HCT116 (cell line): ENCODE data around the gene FAM174A. TPM values are rescaled to one million over a fixed set of nuclear protein-coding genes. Genes with fewer than 3 reads are reported as not detected.

Experiments used
- ATAC-seq: fragments of 200-7000 bp; cut with Tn5 transposase; 2 replicates; pipeline ENCODE4 v1.9.1; 2020; ENCODE audit warnings: mild to moderate bottlenecking, moderate library complexity
- BruUV-seq: library from RNA; stranded (reverse); fragments of 400-500 nt; replicated peaks from 2 replicates; lab custom pipeline; 2021; lab: Mats Ljungman, UMichigan
- CTCF ChIA-PET: fragments of 300-600 bp; sonication (Branson Sonifier 250); formaldehyde crosslinking; loops from one replicate; lab custom pipeline; 2021; ENCODE audit warnings: antibody characterized with exemption; lab: Charles Lee
- POLR2A ChIA-PET: fragments of 300-600, 350-600 bp; sonication (Branson Sonifier 250); formaldehyde crosslinking; loops from one replicate; lab custom pipeline; 2021; ENCODE audit warnings: antibody characterized with exemption; lab: Charles Lee
- RAD21 ChIA-PET, 2 experiments: fragments of 300-600 bp; sonication (Branson Sonifier 250); formaldehyde crosslinking; loops; one replicate each; lab custom pipeline; 2023; ENCODE audit warnings: low total read pairs in 2 of 2; ENCODE audit not compliant: uncharacterized antibody in 2 of 2, unreplicated experiment in 2 of 2, low non-redundant PET in 1 of 2; lab: Charles Lee
- DNase-seq: peaks from one replicate; pipeline ENCODE4 v3.0.0-alpha.2; 2010; ENCODE audit warnings: low read depth, low spot score
- H2AFZ ChIP-seq: fragments of 200-600 bp; shearing (Covaris generic), sonication (generic); 2 replicates; pipeline ENCODE4 v1.6.1; 2017; ENCODE audit warnings: low read depth, mixed run types, mixed read lengths, antibody characterized with exemption, low read length; ENCODE audit not compliant: poor library complexity, severe bottlenecking
- H3K27ac ChIP-seq: 2 replicates; pipeline ENCODE4 v1.5.1; 2012; ENCODE audit warnings: low read depth, low read length
- H3K27me3 ChIP-seq: fragments of 200-600 bp; sonication (generic); 2 replicates; pipeline ENCODE4 v1.6.1; 2016; ENCODE audit warnings: mixed run types, low read length, mixed read lengths; ENCODE audit not compliant: insufficient read depth
- H3K36me3 ChIP-seq, 2 experiments: fragments of 200-500 bp in 1 of 2; fragments of 200-600 bp in 1 of 2; sonication (Bioruptor generic) in 1 of 2; sonication (generic) in 1 of 2; 2 replicates each; pipeline versions ENCODE4 v1.5.1 to v1.6.1; 2014 to 2016; ENCODE audit warnings: low read length in 2 of 2, inconsistent platforms in 1 of 2, mixed read lengths in 1 of 2, mixed run types in 1 of 2; ENCODE audit not compliant: insufficient read depth in 2 of 2, control insufficient read depth in 1 of 2
- H3K4me1 ChIP-seq, 2 experiments: fragments of 200-600 bp in 1 of 2; sonication (generic) in 1 of 2; 2 replicates each; pipeline versions ENCODE4 v1.5.1 to v1.6.1; 2012 to 2017; ENCODE audit warnings: low read length in 2 of 2, inconsistent platforms in 1 of 2, mild to moderate bottlenecking in 1 of 2, mixed read lengths in 1 of 2, mixed run types in 1 of 2, moderate library complexity in 1 of 2; ENCODE audit not compliant: insufficient read depth in 2 of 2, control insufficient read depth in 1 of 2
- H3K4me2 ChIP-seq: fragments of 200-600 bp; sonication (generic); 2 replicates; pipeline ENCODE4 v1.6.1; 2017; ENCODE audit warnings: mixed run types, low read length, mixed read lengths
- H3K4me3 ChIP-seq, 2 experiments: fragments of 200-600 bp in 1 of 2; sonication (generic) in 1 of 2; replicated peaks in 1 of 2; 2 replicates each; pipeline ENCODE4 v1.5.1; 2011 to 2016; ENCODE audit warnings: low read length in 2 of 2, control low read depth in 1 of 2, low read depth in 1 of 2, mild to moderate bottlenecking in 1 of 2, mixed read lengths in 1 of 2, mixed run types in 1 of 2
- H3K79me2 ChIP-seq: fragments of 200-600 bp; sonication (generic); 2 replicates; pipeline ENCODE4 v1.6.1; 2017; ENCODE audit warnings: mild to moderate bottlenecking, mixed run types, low read length, moderate library complexity, mixed read lengths; ENCODE audit not compliant: insufficient read depth
- H3K9ac ChIP-seq: fragments of 200-600 bp; sonication (generic); 2 replicates; pipeline ENCODE4 v1.6.1; 2016; ENCODE audit warnings: low read length, mixed read lengths
- H3K9me2 ChIP-seq: fragments of 200-600 bp; sonication (generic), shearing (Covaris generic); 2 replicates; pipeline ENCODE4 v1.6.1; 2017; ENCODE audit warnings: mixed run types, mild to moderate bottlenecking, moderate library complexity; ENCODE audit not compliant: insufficient read depth
- H3K9me3 ChIP-seq, 2 experiments: fragments of 200-500 bp in 1 of 2; fragments of 200-600 bp in 1 of 2; sonication (Bioruptor generic) in 1 of 2; sonication (generic) in 1 of 2; 2 replicates each; pipeline ENCODE4 v1.6.1; 2014 to 2017; ENCODE audit warnings: low read length in 2 of 2, mixed read lengths in 2 of 2, inconsistent platforms in 1 of 2, low read depth in 1 of 2, mild to moderate bottlenecking in 1 of 2, mixed run types in 1 of 2, moderate library complexity in 1 of 2; ENCODE audit not compliant: control insufficient read depth in 1 of 2, insufficient read depth in 1 of 2
- H4K20me1 ChIP-seq: fragments of 200-600 bp; sonication (generic), shearing (Covaris generic); 2 replicates; pipeline ENCODE4 v1.6.1; 2017; ENCODE audit warnings: mixed run types, mild to moderate bottlenecking, moderate library complexity; ENCODE audit not compliant: insufficient read depth
- ATF3 ChIP-seq: IDR thresholded peaks from 2 replicates; pipeline ENCODE4 v1.6.1; 2012
- CBX3 ChIP-seq: IDR thresholded peaks from 2 replicates; pipeline ENCODE4 v1.6.1; 2012; ENCODE audit warnings: low read depth
- CTCF ChIP-seq, 3 experiments: fragments of 200-600 bp in 1 of 3; sonication (generic) in 1 of 3; IDR thresholded peaks in 2 of 3; conservative IDR thresholded peaks in 1 of 3; 2 replicates each; pipeline ENCODE4 v1.5.1; 2012 to 2017; ENCODE audit warnings: low read depth in 2 of 3, low read length in 2 of 3, antibody characterized with exemption in 1 of 3, borderline replicate concordance in 1 of 3, control low read depth in 1 of 3, mild to moderate bottlenecking in 1 of 3, mixed read lengths in 1 of 3, mixed run types in 1 of 3, moderate library complexity in 1 of 3; ENCODE audit not compliant: insufficient read depth in 1 of 3
- EGR1 ChIP-seq: IDR thresholded peaks from 2 replicates; pipeline ENCODE4 v1.6.1; 2012; ENCODE audit warnings: low read depth
- ELF1 ChIP-seq: IDR thresholded peaks from 2 replicates; pipeline ENCODE4 v1.6.1; 2012; ENCODE audit warnings: low read depth, borderline replicate concordance
- EZH2 ChIP-seq: fragments of 200-600 bp; sonication (generic); IDR thresholded peaks from 2 replicates; pipeline ENCODE4 v1.6.1; 2017; ENCODE audit warnings: antibody characterized with exemption, mixed run types
- EZH2phosphoT487 ChIP-seq: fragments of 200-600 bp; IDR thresholded peaks from 2 replicates; pipeline ENCODE4 v1.6.1; 2018; ENCODE audit warnings: antibody characterized with exemption, borderline replicate concordance
- FOSL1 ChIP-seq: IDR thresholded peaks from 2 replicates; pipeline ENCODE4 v1.6.1; 2012; ENCODE audit warnings: low read depth
- JUND ChIP-seq: IDR thresholded peaks from 2 replicates; pipeline ENCODE4 v1.6.1; 2012
- POLR2A ChIP-seq: IDR thresholded peaks from 2 replicates; pipeline ENCODE4 v1.7.0; 2011; ENCODE audit warnings: borderline replicate concordance; ENCODE audit not compliant: insufficient read depth, insufficient read length; ENCODE audit errors: extremely low read depth
- POLR2AphosphoS5 ChIP-seq: IDR thresholded peaks from 2 replicates; pipeline ENCODE4 v1.6.1; 2011; ENCODE audit warnings: mild to moderate bottlenecking, low read depth, low read length, moderate library complexity
- SIN3A ChIP-seq: IDR thresholded peaks from 2 replicates; pipeline ENCODE4 v1.6.1; 2012; ENCODE audit warnings: low read depth
- SP1 ChIP-seq: IDR thresholded peaks from 2 replicates; pipeline ENCODE4 v1.6.1; 2012; ENCODE audit warnings: low read depth
- TCF7L2 ChIP-seq: IDR thresholded peaks from 2 replicates; pipeline ENCODE4 v1.7.0; 2011; ENCODE audit warnings: borderline replicate concordance, inconsistent platforms; ENCODE audit not compliant: insufficient read depth, insufficient read length; ENCODE audit errors: extremely low read depth
- ZFX ChIP-seq: fragments of 450-650 bp; IDR thresholded peaks from 2 replicates; pipeline ENCODE4 v1.6.1; 2017
- ZNF274 ChIP-seq: fragments of 200-500 bp; sonication (Bioruptor generic); IDR thresholded peaks from 2 replicates; pipeline ENCODE4 v1.6.1; 2014; ENCODE audit warnings: mild to moderate bottlenecking, low read depth, low read length, inconsistent platforms
- intact Hi-C: fragments of 100-400 bp; cut with micrococcal nuclease; formaldehyde crosslinking; loops from 2 replicates; pipeline ENCODE4 v1.10.0; 2022
- total RNA-seq: library from RNA; stranded (reverse); gene quantifications from one replicate; pipeline ENCODE4 v1.2.1, GENCODE V29; 2021; ENCODE audit not compliant: unreplicated experiment

FAM174A gene
- total RNA-seq, 1 experiment from 2014 or later = 8.6 TPM

- Histone ChIP-seq H3K9me3 (no peaks in the 10 kb centered on the region), H3K4me1 (no peaks in the 10 kb centered on the region), H3K9me2 (no peaks in the 10 kb centered on the region), H3K79me2 (no peaks in the 10 kb centered on the region), H3K9ac (no peak overlapping the region), H4K20me1 (no peaks in the 10 kb centered on the region), H3K27ac (no peak overlapping the region), H2AFZ (no peak overlapping the region), H3K4me2 (no peak overlapping the region), H3K27me3 (no peaks in the 10 kb centered on the region), H3K4me3 (no peak overlapping the region), H3K36me3 (no peaks in the 10 kb centered on the region)
- TF ChIP-seq EZH2 = no peak
- TF ChIP-seq POLR2A = no peak
- no peak for TF ChIP-seq SIN3A
- no peak for TF ChIP-seq JUND
- no peak for TF ChIP-seq FOSL1
- no peak for TF ChIP-seq TCF7L2
- TF ChIP-seq ZFX = no peak
- no peak for TF ChIP-seq EZH2phosphoT487
- TF ChIP-seq SP1 = no peak
- TF ChIP-seq ZNF274 = no peak
- no peak for TF ChIP-seq CTCF (IDR thresholded peaks at IDR 0.05 in 2 of 3, conservative IDR thresholded peaks at IDR 0.05 in 1 of 3; ENCODE audit: borderline replicate concordance in 1 of 3, insufficient read depth in 1 of 3, low read depth in 2 of 3, low read length in 2 of 3)
- TF ChIP-seq EGR1 = no peak
- no peak for TF ChIP-seq ELF1
- no peak for TF ChIP-seq POLR2AphosphoS5
- no peak for TF ChIP-seq CBX3
- TF ChIP-seq ATF3 = no peak
- RAD21 ChIA-PET = no interaction called here
- BruUV-seq = no TSS peak
- intact Hi-C loops = no loop called here
- no peak for DNase-seq
- ATAC-seq = no peak
- CTCF ChIA-PET = no interaction called here
- POLR2A ChIA-PET = no interaction called here
These were observed 79.1 kb downstream of the FAM174A start for GRCh38 chr5:100614308-100614707.
